Measurements from ENCODE around the gene NOVA2.

Gene NOVA2, protein sequence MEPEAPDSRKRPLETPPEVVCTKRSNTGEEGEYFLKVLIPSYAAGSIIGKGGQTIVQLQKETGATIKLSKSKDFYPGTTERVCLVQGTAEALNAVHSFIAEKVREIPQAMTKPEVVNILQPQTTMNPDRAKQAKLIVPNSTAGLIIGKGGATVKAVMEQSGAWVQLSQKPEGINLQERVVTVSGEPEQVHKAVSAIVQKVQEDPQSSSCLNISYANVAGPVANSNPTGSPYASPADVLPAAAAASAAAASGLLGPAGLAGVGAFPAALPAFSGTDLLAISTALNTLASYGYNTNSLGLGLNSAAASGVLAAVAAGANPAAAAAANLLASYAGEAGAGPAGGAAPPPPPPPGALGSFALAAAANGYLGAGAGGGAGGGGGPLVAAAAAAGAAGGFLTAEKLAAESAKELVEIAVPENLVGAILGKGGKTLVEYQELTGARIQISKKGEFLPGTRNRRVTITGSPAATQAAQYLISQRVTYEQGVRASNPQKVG

GRCh38 chr19:45973553-45974338 lies at the start of gene NOVA2:
TSS of gene NOVA2 (minus strand) at chr19:45973865. CDS start at chr19:45973351, 514 bp downstream.
- DNase-seq, result peak; percentile 72

- DNase-seq, result no peak
Observed at GRCh38 chr19:46023311-46023779, 49.7 kb upstream of the NOVA2 start.

DNA sequence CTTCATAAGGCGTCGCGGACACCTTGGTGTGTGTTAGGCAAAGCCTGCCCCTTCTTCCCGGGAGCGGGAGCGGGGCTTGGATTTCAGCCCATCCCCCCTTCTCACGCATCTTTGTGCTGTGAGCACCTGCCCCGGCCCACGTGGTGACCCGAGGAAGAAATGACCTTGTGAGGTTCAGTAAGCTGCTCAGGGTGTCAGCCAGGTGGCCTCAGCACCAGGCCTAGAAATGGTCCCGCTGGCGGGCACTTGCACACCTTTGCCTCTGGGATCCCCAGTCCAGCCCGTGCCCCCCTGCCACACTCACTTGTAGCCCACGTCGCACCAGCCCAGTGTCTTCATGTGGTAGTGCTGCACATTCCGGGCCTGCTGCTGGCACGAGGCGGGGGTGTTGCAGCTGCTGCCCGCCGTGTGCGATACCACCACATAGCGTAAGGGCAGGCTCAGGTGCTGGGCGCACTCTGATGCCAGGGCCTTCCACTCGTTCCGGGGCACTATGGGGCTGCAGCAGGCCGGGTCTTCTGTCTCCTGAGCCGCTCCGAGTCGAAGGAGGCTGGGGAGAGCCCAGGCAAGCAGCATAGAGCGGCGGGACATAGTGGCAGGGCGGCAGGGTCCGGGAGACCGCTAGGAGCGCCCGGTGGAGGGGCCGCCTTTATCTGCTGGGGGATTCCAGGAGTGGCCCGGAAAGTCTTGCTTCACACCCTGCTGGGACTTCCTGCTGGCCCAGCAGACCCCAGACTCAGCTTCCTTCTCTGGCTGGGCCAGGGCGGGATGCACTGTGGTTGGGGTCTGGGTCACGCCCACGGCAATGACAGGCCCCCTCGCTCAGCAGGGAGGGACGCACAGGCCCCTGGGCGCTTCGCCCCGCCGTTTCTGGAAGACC lies 49.0 kb upstream of the NOVA2 start, which contains the start of gene PGLYRP1:
Gene PGLYRP1, minus strand, starts transcription at position 623 of the 880 bp plus-strand sequence. Its CDS starts 32 bp downstream, at position 591.
- DNase-seq, result no peak

DNA sequence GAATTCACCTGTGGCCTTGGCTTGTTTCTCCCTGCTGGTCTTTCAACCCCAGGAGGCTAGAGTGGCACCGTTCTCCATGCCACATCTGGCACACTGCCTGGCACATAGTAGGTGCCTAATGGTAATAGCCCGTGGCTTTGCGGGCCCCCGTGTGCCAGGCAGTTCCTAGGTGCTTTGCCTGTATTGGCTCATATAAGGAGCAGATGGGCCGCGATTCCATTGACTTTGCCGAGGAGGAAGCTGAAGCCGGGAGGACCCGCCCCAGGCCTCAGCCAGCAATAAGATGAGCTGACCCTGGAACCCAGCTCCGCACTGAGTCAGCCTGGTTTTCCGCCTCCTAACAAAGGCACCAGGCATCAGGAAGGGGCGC lies 48.4 kb upstream of the NOVA2 start:
- no peak for DNase-seq

GRCh38 chr19:46021531-46022041 lies 47.9 kb upstream of the NOVA2 start:
- DNase-seq, result no peak

DNA sequence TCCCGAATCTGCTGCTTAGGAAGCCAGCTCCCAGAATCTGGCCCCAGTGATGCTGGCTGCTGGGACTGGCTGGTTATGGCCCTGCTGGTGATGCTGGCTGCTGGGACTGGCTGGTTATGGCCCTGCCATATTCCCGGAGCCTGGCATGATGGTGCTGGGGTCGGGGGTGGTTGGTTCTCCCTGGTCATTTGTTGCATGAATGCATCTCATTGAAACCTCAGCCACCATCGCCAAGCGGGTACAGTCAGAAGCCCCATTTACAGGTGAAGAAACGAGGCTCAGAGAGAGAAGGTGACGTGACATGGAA lies 47.1 kb upstream of the NOVA2 start:
- DNase-seq, result no peak

- DNase-seq, result no peak
Observed at GRCh38 chr19:46019270-46019669, 45.6 kb upstream of the NOVA2 start.

DNA sequence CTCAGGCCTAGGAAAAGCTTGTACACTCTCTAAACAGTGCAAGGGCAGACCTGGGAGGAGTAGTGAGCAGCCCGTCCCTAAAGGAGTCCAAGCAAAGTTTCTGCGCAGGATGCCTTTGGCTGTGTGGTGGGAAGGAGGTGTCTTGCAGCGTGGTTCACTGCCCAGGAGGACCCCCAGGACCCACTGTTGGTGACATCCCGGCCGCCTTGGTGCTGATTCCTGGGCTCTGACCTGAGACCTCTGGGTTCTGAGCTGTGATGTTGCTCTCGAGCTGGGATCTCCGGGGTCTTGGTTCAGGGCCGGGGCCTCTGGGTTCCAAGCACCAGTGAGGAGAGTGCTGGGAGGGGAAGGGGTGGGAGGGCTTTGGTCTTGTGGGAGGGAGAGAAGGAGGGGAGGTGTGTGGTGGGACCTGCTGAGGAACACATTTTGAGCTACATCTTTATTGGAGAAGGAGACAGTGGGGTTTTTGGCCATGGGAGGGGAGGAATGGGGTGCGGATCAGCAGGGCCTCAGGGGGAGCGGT lies 45.1 kb upstream of the NOVA2 start:
- no peak for DNase-seq

- no peak for DNase-seq
Observed at GRCh38 chr19:46017874-46018675, 44.4 kb upstream of the NOVA2 start.

DNA sequence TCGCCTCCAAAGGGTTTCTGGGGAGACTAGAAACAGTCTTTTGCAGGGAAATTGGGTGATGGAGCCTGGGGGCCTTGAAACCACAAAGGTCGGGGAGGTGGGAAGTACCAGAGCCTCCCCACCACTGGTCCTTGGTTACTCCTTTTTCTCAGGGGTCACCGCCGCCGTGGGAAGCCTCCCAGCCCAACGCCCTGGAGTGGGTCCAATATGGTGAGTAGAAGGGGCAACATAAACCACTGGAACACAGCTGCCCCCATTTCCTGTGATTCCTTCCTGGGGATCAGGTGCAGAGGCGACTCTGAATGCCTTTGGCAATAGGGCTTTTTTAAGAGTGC lies 43.4 kb upstream of the NOVA2 start:
- DNase-seq, result no peak

GRCh38 chr19:46016426-46017094 lies 42.9 kb upstream of the NOVA2 start:
- peak; percentile 91 for DNase-seq

DNA sequence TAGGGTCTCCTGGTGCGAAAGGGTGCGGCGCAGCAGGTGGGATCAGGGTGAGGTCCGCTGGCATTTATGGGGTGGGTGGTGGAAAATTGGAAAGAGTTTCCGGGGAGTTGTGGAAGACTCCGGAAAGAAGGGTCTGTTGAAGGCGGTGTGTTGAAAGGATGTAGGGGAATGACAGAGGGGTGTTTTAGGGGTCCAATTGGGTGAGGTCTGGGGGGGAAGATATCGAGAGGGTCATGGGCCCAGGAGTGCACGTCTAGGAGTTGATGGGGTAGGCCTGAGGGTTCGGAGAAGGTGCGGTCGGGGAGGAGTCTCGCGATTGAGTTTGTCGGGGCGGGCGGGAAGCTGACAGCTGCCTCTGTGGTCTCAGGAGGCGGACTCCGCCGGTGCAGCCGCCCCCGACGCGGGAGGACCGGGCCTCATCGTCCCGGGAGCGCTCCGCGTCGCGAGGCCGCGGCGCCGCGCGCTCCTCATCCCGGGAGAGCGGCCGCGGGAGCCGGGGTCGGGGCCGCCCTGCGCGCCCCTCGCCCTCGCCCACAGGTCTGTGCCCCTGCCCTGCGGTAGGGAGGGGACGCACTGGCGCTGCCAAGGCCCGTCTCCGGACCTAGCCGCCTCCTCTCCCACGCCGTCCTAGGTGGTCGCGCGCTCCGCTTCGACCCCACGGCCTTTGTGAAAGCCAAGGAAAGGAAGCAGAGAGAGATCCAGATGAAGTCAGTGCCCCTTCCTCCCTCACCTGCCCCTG lies 42.2 kb upstream of the NOVA2 start:
- DNase-seq, result no peak

- DNase-seq, result peak; percentile 69
Observed at GRCh38 chr19:46014941-46015686, 41.4 kb upstream of the NOVA2 start.

GRCh38 chr19:46014534-46014933 lies 40.9 kb upstream of the NOVA2 start:
- no peak for DNase-seq

DNA sequence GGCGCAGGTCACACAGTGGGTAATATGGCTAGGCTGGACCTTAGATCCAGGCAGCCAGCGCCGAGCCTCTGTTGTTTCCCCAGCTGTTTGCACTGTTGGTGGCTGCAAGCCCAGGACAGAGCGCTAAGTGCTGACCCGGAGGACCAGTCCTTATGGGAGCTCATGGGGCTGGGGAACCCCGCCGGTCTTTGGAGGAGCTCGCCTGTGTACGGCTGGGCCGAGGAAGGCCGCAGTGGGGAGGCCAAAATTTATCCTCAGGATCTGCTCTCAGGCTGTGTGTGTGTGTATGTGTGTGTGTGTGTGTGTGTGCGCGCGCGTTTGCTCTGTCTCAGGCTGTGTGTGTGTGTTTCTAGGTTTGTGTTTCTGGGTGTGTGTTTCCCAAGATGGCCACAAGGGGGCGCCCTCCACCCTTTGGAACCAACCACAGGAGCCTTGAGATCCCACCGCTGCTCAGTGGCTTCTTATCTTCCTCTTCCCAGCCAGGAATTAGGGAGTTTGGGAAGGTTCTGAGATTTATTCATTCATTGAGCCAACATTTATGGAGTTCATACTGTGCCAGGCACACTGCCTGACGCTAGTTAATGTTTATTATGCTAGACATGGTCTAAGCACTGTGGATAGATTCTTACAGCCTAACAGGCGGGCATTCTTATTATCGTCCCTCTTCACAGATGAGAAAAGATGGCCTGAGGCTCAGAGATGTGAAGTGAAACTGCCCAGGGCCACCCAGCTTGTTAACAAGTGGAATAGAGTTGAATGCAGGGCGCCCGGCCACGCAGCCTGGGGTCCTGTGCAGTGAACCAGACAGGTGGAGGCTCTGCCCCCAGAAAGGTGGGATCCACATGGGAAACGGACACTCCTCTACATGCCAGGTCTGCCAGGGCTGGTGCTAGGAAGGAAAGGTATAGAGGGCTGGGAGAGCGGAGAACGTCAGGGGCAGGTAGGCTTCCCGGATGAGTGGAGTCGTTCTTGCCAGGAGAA lies 36.2 kb upstream of the NOVA2 start:
- DNase-seq, result peak; percentile 75

DNA sequence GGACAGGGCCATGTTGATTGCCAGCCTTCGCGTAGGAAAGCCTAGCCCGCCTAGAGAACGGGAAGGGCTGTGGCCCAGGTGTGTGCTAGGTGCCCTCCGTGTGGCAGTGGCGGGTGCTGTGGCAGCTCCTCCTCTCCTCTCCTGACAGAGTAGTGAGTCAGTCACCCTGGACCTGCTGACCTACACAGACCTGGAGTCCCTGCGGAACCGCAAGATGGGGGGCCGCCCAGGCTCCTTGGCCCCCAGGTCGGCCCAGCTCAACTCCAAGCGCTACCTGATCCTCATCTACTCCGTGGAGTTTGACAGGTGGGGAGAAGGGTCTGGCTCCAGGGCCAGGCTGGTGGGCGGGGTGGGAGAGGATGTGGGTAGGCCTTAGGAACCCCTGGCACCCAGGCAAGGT lies 32.7 kb upstream of the NOVA2 start:
- no peak for DNase-seq

- DNase-seq, result no peak
Observed at GRCh38 chr19:46002678-46003275, 29.1 kb upstream of the NOVA2 start.

Measured in femur (tissue), 1 donor.